GM03348 (cell line): ENCODE data around the gene DCAF8.

Source experiments
- DNase-seq: peaks from one replicate; pipeline ENCODE4 v3.0.0; 2012; ENCODE audit warnings: low spot score

DCAF8 gene

GRCh38 chr1:160169553-160170399, 92.6 kb downstream of the DCAF8 start:
- DNase-seq = no peak

- peak; percentile 55 for DNase-seq
These were observed 93.6 kb downstream of the DCAF8 start for GRCh38 chr1:160168609-160169369.

GRCh38 chr1:160168016-160168415, 94.3 kb downstream of the DCAF8 start:
- no peak for DNase-seq

GRCh38 chr1:160167580-160167979, 94.8 kb downstream of the DCAF8 start:
- no peak for DNase-seq

- no peak for DNase-seq
These were observed 95.3 kb downstream of the DCAF8 start for GRCh38 chr1:160167056-160167455.

- no peak for DNase-seq
These were observed 96.0 kb downstream of the DCAF8 start for GRCh38 chr1:160166166-160166868.
